Measurements from ENCODE around the gene SLC40A1.

The SLC40A1 gene

DNA sequence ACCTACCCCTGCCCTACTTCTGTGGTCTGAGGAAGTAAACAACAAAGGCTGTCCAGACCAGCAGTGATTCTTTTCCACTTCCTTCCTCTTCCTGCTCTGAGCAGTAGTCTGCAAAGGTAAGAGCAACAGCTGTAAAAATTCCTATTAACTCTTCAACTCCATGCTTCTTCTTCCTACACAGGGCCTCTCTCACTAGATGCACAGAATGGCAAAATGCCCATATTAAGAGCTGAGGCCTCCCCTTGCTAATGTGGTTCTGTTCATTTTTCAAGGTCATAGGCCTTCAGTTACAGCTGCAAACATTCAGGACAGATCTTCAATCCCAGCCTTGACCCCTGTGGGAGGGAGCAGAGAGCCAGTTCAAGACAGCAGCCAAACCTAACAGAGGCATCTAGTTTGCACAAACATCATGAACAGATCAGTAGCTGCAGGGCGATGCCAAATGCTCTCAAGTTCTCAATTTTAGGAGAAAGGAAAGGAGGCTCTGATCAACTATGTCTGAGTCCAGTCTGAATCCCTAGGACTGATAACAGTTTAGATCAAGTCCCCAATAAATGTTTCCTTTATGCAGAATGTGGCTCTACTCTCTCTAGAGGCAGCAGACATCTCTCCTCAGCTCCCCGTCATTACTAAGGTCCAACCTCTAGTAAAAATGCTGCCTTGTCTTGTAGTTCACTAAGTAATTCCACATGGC, 20.9 kb downstream of the SLC40A1 start:
- Histone ChIP-seq H2BK5ac (ENCODE audit: low read depth, low read length, poor library complexity, severe bottlenecking) (no peak overlapping the region), H3K23ac (ENCODE audit: low read length in 2 of 2) (no peak overlapping the region), H3K36me3 (ENCODE audit: control insufficient read depth in 1 of 2, insufficient read depth in 2 of 2, low read depth in 1 of 2, low read length in 2 of 2) (peaks cover 6 to 10% of the 10 kb centered on the region in 2 experiments), H3K27me3 (ENCODE audit: control insufficient read depth in 1 of 2, insufficient read depth in 1 of 2, low read length in 2 of 2) (no peaks in the 10 kb centered on the region), H3K79me1 (replicated peaks; ENCODE audit: low read length, poor library complexity, severe bottlenecking) (no peaks in the 10 kb centered on the region), H3K27ac (ENCODE audit: low read length, poor library complexity, severe bottlenecking) (no peak overlapping the region), H3K4me1 (ENCODE audit: control insufficient read depth, insufficient read depth, low read depth, low read length) (no peaks in the 10 kb centered on the region), H2AK5ac (ENCODE audit: low read length, severe bottlenecking) (no peak overlapping the region), H3K9me3 (ENCODE audit: control insufficient read depth, low read length) (no peaks in the 10 kb centered on the region), H3K9ac (ENCODE audit: low read length) (peak overlapping the region; percentile 3), H4K8ac (ENCODE audit: low read length) (no peak overlapping the region), H3K4me3 (ENCODE audit: insufficient read depth in 1 of 2, low read depth in 1 of 2, low read length in 2 of 2) (no peak overlapping the region), H4K91ac (ENCODE audit: low read length) (no peak overlapping the region), H3K18ac (ENCODE audit: low read depth in 1 of 2, low read length in 2 of 2) (peak overlapping the region; percentile 46 to 75), H3K4ac (ENCODE audit: low read depth in 1 of 2, low read length in 2 of 2) (no peak overlapping the region), H2BK12ac (ENCODE audit: low read length in 2 of 2) (peak overlapping the region in 1 of 2 experiments; percentile 3), H2AFZ (ENCODE audit: low read depth, low read length) (peak overlapping the region; percentile 0), H2BK15ac (ENCODE audit: low read depth, poor library complexity, severe bottlenecking) (no peak overlapping the region), H3K4me2 (ENCODE audit: low read length, poor library complexity, severe bottlenecking) (no peak overlapping the region), H3K14ac (ENCODE audit: low read length in 2 of 2) (no peak overlapping the region), H2BK120ac (ENCODE audit: low read depth, low read length) (no peak overlapping the region)
- peak; percentile 31 for DNase-seq
- WGBS: 98% methylated on average over 2 of the region's 2 CpGs

DNA sequence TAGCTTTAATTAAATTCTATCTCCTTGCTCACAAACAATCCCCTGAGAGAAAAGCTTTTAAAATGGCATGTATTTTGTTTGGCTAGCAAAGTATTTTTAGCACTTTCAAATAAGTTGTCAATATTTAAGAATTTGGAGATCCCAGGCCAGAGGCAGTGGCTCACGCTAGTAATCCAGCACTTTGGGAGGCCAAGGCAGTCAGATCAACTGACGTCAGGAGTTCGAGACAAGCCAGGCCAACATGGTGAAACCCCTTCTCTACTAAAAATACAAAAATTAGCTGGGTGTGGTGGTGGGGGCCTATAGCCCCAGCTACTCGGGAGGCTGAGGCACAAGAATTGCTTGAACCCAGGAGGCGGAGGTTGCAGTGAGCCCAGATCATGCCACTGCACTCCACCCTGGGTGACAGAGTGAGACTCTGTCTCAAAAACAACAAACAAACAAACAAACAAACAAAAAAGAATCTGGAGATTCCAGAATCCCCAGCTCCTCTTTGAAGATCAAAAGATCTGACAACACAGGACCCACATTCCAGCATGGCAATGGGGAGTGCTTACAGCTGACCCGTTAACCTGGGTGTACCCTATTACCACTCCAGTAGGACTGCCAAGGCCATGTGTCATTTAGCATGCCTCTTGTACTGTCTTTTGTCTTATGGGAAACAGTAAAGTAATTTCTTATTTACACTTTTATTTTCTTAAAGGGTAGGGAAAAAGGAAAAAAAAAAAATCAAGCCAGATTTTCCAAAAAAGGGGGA, 21.9 kb downstream of the SLC40A1 start:
- 90% methylated on average over 6 of the region's 6 CpGs for WGBS
- H4K91ac ChIP-seq (ENCODE audit: low read length): peak overlapping the region; percentile 43
- H2BK12ac ChIP-seq (ENCODE audit: low read length in 2 of 2): peak overlapping the region in 1 of 2 experiments; percentile 51
- no peak overlapping the region for H3K27ac ChIP-seq (ENCODE audit: low read length, poor library complexity, severe bottlenecking)
- H3K4me3 ChIP-seq (ENCODE audit: insufficient read depth in 1 of 2, low read depth in 1 of 2, low read length in 2 of 2): no peak overlapping the region
- no peak overlapping the region for H3K14ac ChIP-seq (ENCODE audit: low read length in 2 of 2)
- H2AK5ac ChIP-seq (ENCODE audit: low read length, severe bottlenecking): no peak overlapping the region
- H2AFZ ChIP-seq (ENCODE audit: low read depth, low read length): no peak overlapping the region
- no peaks in the 10 kb centered on the region for H3K27me3 ChIP-seq (ENCODE audit: control insufficient read depth in 1 of 2, insufficient read depth in 1 of 2, low read length in 2 of 2)
- H2BK5ac ChIP-seq (ENCODE audit: low read depth, low read length, poor library complexity, severe bottlenecking): no peak overlapping the region
- no peak for DNase-seq
- H3K4me2 ChIP-seq (ENCODE audit: low read length, poor library complexity, severe bottlenecking): no peak overlapping the region
- H3K9me3 ChIP-seq (ENCODE audit: control insufficient read depth, low read length): no peaks in the 10 kb centered on the region
- no peak overlapping the region for H3K23ac ChIP-seq (ENCODE audit: low read length in 2 of 2)
- peaks cover 1% of the 10 kb centered on the region for H3K4me1 ChIP-seq (ENCODE audit: control insufficient read depth, insufficient read depth, low read depth, low read length)
- peak overlapping the region; percentile 66 for H4K8ac ChIP-seq (ENCODE audit: low read length)
- no peaks in the 10 kb centered on the region for H3K79me1 ChIP-seq (replicated peaks; ENCODE audit: low read length, poor library complexity, severe bottlenecking)
- H2BK120ac ChIP-seq (ENCODE audit: low read depth, low read length): no peak overlapping the region
- peak overlapping the region in 1 of 2 experiments; percentile 48 for H3K18ac ChIP-seq (ENCODE audit: low read depth in 1 of 2, low read length in 2 of 2)
- no peak overlapping the region for H3K9ac ChIP-seq (ENCODE audit: low read length)
- peaks cover 2 to 3% of the 10 kb centered on the region in 2 experiments for H3K36me3 ChIP-seq (ENCODE audit: control insufficient read depth in 1 of 2, insufficient read depth in 2 of 2, low read depth in 1 of 2, low read length in 2 of 2)
- no peak overlapping the region for H3K4ac ChIP-seq (ENCODE audit: low read depth in 1 of 2, low read length in 2 of 2)
- peak overlapping the region; percentile 67 for H2BK15ac ChIP-seq (ENCODE audit: low read depth, poor library complexity, severe bottlenecking)

DNA sequence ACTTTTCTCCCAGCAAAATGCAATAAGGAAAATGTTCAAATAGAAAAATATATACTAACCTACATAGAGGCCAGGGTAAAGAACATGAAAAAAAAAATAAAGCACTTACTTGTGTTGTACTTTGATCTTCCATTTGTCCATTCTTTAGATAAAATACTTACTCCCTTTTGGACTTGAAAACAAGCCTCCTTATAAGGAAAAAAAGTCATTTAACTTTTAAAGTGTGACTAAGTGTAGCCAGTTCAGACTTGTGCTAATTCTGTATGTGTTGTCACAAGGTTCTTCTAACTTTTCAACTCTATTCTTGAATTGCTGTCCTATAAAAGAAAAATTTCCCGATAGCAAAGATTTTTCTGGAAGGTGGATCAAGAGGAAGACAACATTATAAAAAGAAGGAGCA, 23.2 kb downstream of the SLC40A1 start:
- no peak overlapping the region for H2BK5ac ChIP-seq (ENCODE audit: low read depth, low read length, poor library complexity, severe bottlenecking)

DNA sequence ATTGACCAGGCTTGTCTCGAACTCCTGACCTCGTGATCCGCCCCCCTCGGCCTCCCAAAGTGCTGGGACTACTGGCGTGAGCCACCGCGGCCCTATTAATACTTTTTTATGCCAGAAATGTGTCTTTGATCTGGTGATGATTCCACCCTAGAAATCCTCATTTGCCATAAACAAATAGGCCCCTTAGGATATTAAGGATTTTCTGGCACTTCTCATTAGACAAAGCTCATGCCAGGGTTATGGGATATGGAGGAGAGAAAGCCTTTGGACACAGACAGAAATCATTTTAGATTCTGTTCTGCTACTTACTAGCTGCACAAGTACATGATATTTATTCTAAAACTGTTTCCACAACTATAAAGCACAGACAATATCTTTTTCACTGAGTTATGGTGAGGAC, 24.1 kb downstream of the SLC40A1 start:
- H3K36me3 ChIP-seq (ENCODE audit: control insufficient read depth in 1 of 2, insufficient read depth in 2 of 2, low read depth in 1 of 2, low read length in 2 of 2): no peaks in the 10 kb centered on the region
- no peak overlapping the region for H2BK120ac ChIP-seq (ENCODE audit: low read depth, low read length)
- H3K23ac ChIP-seq (ENCODE audit: low read length in 2 of 2): no peak overlapping the region
- H3K4ac ChIP-seq (ENCODE audit: low read depth in 1 of 2, low read length in 2 of 2): no peak overlapping the region
- H2BK15ac ChIP-seq (ENCODE audit: low read depth, poor library complexity, severe bottlenecking): no peak overlapping the region
- H2AK5ac ChIP-seq (ENCODE audit: low read length, severe bottlenecking): no peak overlapping the region
- H4K8ac ChIP-seq (ENCODE audit: low read length): no peak overlapping the region
- H3K9ac ChIP-seq (ENCODE audit: low read length): no peak overlapping the region
- no peak overlapping the region for H3K4me3 ChIP-seq (ENCODE audit: insufficient read depth in 1 of 2, low read depth in 1 of 2, low read length in 2 of 2)
- peaks cover 1% of the 10 kb centered on the region for H3K4me1 ChIP-seq (ENCODE audit: control insufficient read depth, insufficient read depth, low read depth, low read length)
- H3K14ac ChIP-seq (ENCODE audit: low read length in 2 of 2): no peak overlapping the region
- no peak overlapping the region for H2BK12ac ChIP-seq (ENCODE audit: low read length in 2 of 2)
- 98% methylated on average over 7 of the region's 7 CpGs for WGBS
- no peak overlapping the region for H3K4me2 ChIP-seq (ENCODE audit: low read length, poor library complexity, severe bottlenecking)
- DNase-seq: no peak
- no peak overlapping the region for H2AFZ ChIP-seq (ENCODE audit: low read depth, low read length)
- no peak overlapping the region for H3K27ac ChIP-seq (ENCODE audit: low read length, poor library complexity, severe bottlenecking)
- no peak overlapping the region for H4K91ac ChIP-seq (ENCODE audit: low read length)
- H3K9me3 ChIP-seq (ENCODE audit: control insufficient read depth, low read length): no peaks in the 10 kb centered on the region
- H2BK5ac ChIP-seq (ENCODE audit: low read depth, low read length, poor library complexity, severe bottlenecking): no peak overlapping the region
- no peak overlapping the region for H3K18ac ChIP-seq (ENCODE audit: low read depth in 1 of 2, low read length in 2 of 2)
- no peaks in the 10 kb centered on the region for H3K79me1 ChIP-seq (replicated peaks; ENCODE audit: low read length, poor library complexity, severe bottlenecking)
- H3K27me3 ChIP-seq (ENCODE audit: control insufficient read depth in 1 of 2, insufficient read depth in 1 of 2, low read length in 2 of 2): no peaks in the 10 kb centered on the region

More for the DNA sequence above, 23.2 kb downstream of the SLC40A1 start:
- H2BK120ac ChIP-seq (ENCODE audit: low read depth, low read length): no peak overlapping the region
- DNase-seq: no peak
- H3K4ac ChIP-seq (ENCODE audit: low read depth in 1 of 2, low read length in 2 of 2): no peak overlapping the region
- H2BK15ac ChIP-seq (ENCODE audit: low read depth, poor library complexity, severe bottlenecking): no peak overlapping the region
- H3K4me1 ChIP-seq (ENCODE audit: control insufficient read depth, insufficient read depth, low read depth, low read length): peaks cover 1% of the 10 kb centered on the region
- no peak overlapping the region for H2AK5ac ChIP-seq (ENCODE audit: low read length, severe bottlenecking)
- no peak overlapping the region for H2AFZ ChIP-seq (ENCODE audit: low read depth, low read length)
- no peaks in the 10 kb centered on the region for H3K27me3 ChIP-seq (ENCODE audit: control insufficient read depth in 1 of 2, insufficient read depth in 1 of 2, low read length in 2 of 2)
- H2BK12ac ChIP-seq (ENCODE audit: low read length in 2 of 2): no peak overlapping the region
- H4K91ac ChIP-seq (ENCODE audit: low read length): no peak overlapping the region
- no peak overlapping the region for H3K23ac ChIP-seq (ENCODE audit: low read length in 2 of 2)
- no peak overlapping the region for H4K8ac ChIP-seq (ENCODE audit: low read length)
- no peaks in the 10 kb centered on the region for H3K36me3 ChIP-seq (ENCODE audit: control insufficient read depth in 1 of 2, insufficient read depth in 2 of 2, low read depth in 1 of 2, low read length in 2 of 2)
- no peak overlapping the region for H3K4me3 ChIP-seq (ENCODE audit: insufficient read depth in 1 of 2, low read depth in 1 of 2, low read length in 2 of 2)
- no CpG with 5 or more reads among the region's 1 CpG for WGBS
- no peak overlapping the region for H3K14ac ChIP-seq (ENCODE audit: low read length in 2 of 2)
- H3K9ac ChIP-seq (ENCODE audit: low read length): peak overlapping the region; percentile 25
- H3K9me3 ChIP-seq (ENCODE audit: control insufficient read depth, low read length): no peaks in the 10 kb centered on the region
- no peak overlapping the region for H3K4me2 ChIP-seq (ENCODE audit: low read length, poor library complexity, severe bottlenecking)
- no peak overlapping the region for H3K18ac ChIP-seq (ENCODE audit: low read depth in 1 of 2, low read length in 2 of 2)
- H3K27ac ChIP-seq (ENCODE audit: low read length, poor library complexity, severe bottlenecking): no peak overlapping the region
- H3K79me1 ChIP-seq (replicated peaks; ENCODE audit: low read length, poor library complexity, severe bottlenecking): no peaks in the 10 kb centered on the region
